ENCODE results near the gene CNTNAP2. TPM values are rescaled to one million over a fixed set of nuclear protein-coding genes. Genes with fewer than 3 reads are reported as not detected.

The CNTNAP2 gene
- total and polyA plus RNA-seq, 2 of the 13 experiments (the other 11 are each of a cell fraction or from before 2014, with no cell fraction given), result 0.40 to 0.42 TPM

DNA sequence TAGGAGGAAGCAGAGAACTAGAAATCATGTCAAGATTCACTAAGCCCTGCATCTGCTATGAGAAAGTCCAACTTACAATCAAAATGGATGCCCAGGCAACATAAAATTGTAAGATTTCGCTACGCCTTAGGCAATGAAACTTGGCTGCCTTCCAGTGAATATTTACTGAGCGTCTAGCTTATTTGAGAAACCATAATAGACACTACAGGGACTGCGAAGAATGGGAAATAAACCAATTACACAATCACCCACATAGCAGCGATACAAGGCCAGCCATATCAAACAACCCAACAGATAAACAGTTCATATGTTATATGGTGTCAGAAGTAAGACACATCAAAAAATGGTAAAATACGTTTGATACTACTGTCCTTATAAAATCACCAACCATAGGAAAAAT, 1928.9 kb downstream of the CNTNAP2 start (continued):
- TF ChIP-seq, protein P1, sequence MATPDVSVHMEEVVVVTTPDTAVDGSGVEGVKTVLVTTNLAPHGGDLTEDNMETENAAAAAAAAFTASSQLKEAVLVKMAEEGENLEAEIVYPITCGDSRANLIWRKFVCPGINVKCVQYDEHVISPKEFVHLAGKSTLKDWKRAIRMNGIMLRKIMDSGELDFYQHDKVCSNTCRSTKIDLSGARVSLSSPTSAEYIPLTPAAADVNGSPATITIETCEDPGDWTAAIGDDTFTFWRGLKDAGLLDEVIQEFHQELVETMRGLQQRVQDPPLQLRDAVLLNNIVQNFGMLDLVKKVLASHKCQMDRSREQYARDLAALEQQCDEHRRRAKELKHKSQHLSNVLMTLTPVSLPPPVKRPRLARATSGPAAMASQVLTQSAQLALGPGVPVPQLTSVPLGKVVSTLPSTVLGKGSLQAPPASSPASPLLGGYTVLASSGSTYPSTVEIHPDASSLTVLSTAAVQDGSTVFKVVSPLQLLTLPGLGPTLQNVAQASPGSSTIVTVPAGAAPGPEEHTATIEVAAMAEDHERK (CRISPR knock-in tag; IDR thresholded peaks at IDR 0.05; ENCODE audit: low read depth), result no peak

- intact Hi-C loops (cut with micrococcal nuclease; ENCODE audit: unreplicated experiment), result loop anchor here (5.0 kb wide), 1 partner anchor 957 kb away; no protein-coding TSS in a partner anchor
- no peak for FAIRE-seq
- no peak overlapping the region for H3K4me2 ChIP-seq (ENCODE audit: low read depth, low read length)
- TF ChIP-seq ZNF362 (CRISPR knock-in tag; IDR thresholded peaks at IDR 0.05; ENCODE audit: borderline replicate concordance) (no peak), TEAD3 (CRISPR knock-in tag; optimal IDR thresholded peaks at IDR 0.05; ENCODE audit: borderline replicate concordance) (no peak), XRCC5 (optimal IDR thresholded peaks at IDR 0.05; ENCODE audit: low read length) (no peak), MEIS2 (CRISPR knock-in tag; IDR thresholded peaks at IDR 0.05) (no peak), ZNF761 (CRISPR knock-in tag; conservative IDR thresholded peaks at IDR 0.05) (no peak), ZBTB42 (CRISPR knock-in tag; IDR thresholded peaks at IDR 0.05) (no peak), GLMP (CRISPR knock-in tag; IDR thresholded peaks at IDR 0.05; ENCODE audit: borderline replicate concordance) (no peak), ZNF317 (CRISPR knock-in tag; IDR thresholded peaks at IDR 0.05) (no peak), IKZF4 (CRISPR knock-in tag; IDR thresholded peaks at IDR 0.05; ENCODE audit: borderline replicate concordance, low read depth, not compliant biosample characterization) (no peak), RNF2 (conservative IDR thresholded peaks at IDR 0.05; ENCODE audit: low read depth) (no peak), ZNF615 (CRISPR knock-in tag; IDR thresholded peaks at IDR 0.05; ENCODE audit: borderline replicate concordance) (no peak), HNRNPLL (IDR thresholded peaks at IDR 0.05; ENCODE audit: low read depth, low read length, poor library complexity, severe bottlenecking) (no peak), ZNF580 (CRISPR knock-in tag; IDR thresholded peaks at IDR 0.05; ENCODE audit: borderline replicate concordance, low read depth) (no peak), SRF (IDR thresholded peaks at IDR 0.05; ENCODE audit: low read depth, low read length) (no peak), PHF5A (CRISPR knock-in tag; IDR thresholded peaks at IDR 0.05; ENCODE audit: low read depth, unreplicated experiment) (no peak)
- TF ChIP-seq, protein P2, sequence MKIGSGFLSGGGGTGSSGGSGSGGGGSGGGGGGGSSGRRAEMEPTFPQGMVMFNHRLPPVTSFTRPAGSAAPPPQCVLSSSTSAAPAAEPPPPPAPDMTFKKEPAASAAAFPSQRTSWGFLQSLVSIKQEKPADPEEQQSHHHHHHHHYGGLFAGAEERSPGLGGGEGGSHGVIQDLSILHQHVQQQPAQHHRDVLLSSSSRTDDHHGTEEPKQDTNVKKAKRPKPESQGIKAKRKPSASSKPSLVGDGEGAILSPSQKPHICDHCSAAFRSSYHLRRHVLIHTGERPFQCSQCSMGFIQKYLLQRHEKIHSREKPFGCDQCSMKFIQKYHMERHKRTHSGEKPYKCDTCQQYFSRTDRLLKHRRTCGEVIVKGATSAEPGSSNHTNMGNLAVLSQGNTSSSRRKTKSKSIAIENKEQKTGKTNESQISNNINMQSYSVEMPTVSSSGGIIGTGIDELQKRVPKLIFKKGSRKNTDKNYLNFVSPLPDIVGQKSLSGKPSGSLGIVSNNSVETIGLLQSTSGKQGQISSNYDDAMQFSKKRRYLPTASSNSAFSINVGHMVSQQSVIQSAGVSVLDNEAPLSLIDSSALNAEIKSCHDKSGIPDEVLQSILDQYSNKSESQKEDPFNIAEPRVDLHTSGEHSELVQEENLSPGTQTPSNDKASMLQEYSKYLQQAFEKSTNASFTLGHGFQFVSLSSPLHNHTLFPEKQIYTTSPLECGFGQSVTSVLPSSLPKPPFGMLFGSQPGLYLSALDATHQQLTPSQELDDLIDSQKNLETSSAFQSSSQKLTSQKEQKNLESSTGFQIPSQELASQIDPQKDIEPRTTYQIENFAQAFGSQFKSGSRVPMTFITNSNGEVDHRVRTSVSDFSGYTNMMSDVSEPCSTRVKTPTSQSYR (CRISPR knock-in tag; IDR thresholded peaks at IDR 0.05; ENCODE audit: borderline replicate concordance), result no peak
Measured at GRCh38 chr7:148049068-148049467, 1932.5 kb downstream of the CNTNAP2 start.

More at GRCh38 chr7:148049068-148049467, 1932.5 kb downstream of the CNTNAP2 start:
- ChIA-PET POLR2A (no interaction called here), CTCF (ENCODE audit: low intra/inter-chr PET ratio, low total read pairs) (no interaction called here)
- in situ Hi-C loops (cut with HindIII; ENCODE audit: extremely low pct_ligation_motif_present, low pct_unique_long_range_greater_than_20kb), result no loop called here
- no peak for ATAC-seq
- no peak overlapping the region for H3K27ac ChIP-seq (ENCODE audit: extremely low read length, insufficient read depth, low read length)
- no peaks in the 10 kb centered on the region for H3K4me1 ChIP-seq (ENCODE audit: insufficient read depth, low read length)
- WGBS (ENCODE audit: low lambda C conversion rate), result 8% methylated on average over 4 of the region's 4 CpGs
- BruUV-seq (replicated peaks), result no TSS peak
- no peaks in the 10 kb centered on the region for H3K79me2 ChIP-seq (ENCODE audit: insufficient read depth, low read length)
- H4K20me1 ChIP-seq (ENCODE audit: insufficient read depth, low read length), result no peaks in the 10 kb centered on the region
- no peaks in the 10 kb centered on the region for H3K36me3 ChIP-seq (replicated peaks in 1 of 2; ENCODE audit: control insufficient read depth in 1 of 2, insufficient read depth in 2 of 2, low read length in 2 of 2)
- H3K27me3 ChIP-seq (ENCODE audit: control insufficient read depth in 1 of 2, insufficient read depth in 2 of 2, low read length in 2 of 2), result no peaks in the 10 kb centered on the region
- no peaks in the 10 kb centered on the region for H3K9me3 ChIP-seq (ENCODE audit: low read length)
- DNase-seq (ENCODE audit: low spot score), result no peak
- H2AFZ ChIP-seq (ENCODE audit: low read length), result no peak overlapping the region
- no peak overlapping the region for H3K9ac ChIP-seq (ENCODE audit: insufficient read depth, low read depth, low read length)
- H3K4me3 ChIP-seq (replicated peaks in 1 of 3; ENCODE audit: insufficient read depth in 1 of 3, low read depth in 2 of 3, low read length in 3 of 3), result no peak overlapping the region
